GM18526 (cell line): ENCODE measurements around the gene ZNF799.

Experiments
- POLR2A ChIP-seq: IDR thresholded peaks from 3 replicates; pipeline ENCODE4 v1.6.1; 2011; ENCODE audit not compliant: insufficient read length; ENCODE audit errors: extremely low read depth

The ZNF799 gene

GRCh38 chr19:12400633-12401502 is at the start of gene ZNF799:
Gene ZNF799, minus strand, starts transcription at chr19:12401271. Its CDS starts 201 bp downstream, at chr19:12401070.
- TF ChIP-seq POLR2A: peak; percentile 72

DNA sequence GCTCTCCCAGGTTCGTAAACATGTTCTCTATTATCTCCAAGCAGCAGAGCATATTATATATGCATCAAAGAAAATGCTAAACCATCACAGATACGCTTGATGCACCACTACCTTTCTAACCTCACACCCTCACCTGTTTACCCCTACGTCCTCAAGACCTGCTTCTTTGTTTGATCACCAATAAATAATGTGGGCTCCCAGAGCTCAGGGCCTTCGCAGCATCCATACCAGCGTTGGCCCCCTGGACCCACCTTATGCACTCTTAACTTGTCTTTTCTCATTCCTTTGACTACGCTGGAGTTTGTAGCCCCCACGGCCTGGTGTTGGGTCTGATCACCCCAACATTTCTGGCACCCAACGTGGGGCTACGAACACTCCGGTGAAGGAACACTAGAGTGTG is 49.8 kb upstream of the ZNF799 start:
- TF ChIP-seq POLR2A: no peak

GRCh38 chr19:12448808-12449207 is 47.7 kb upstream of the ZNF799 start:
- no peak for TF ChIP-seq POLR2A

- peak; percentile 64 for TF ChIP-seq POLR2A
Measured at GRCh38 chr19:12440541-12441316, 39.7 kb upstream of the ZNF799 start, which contains the start of gene ZNF443. Gene ZNF443, minus strand, starts transcription at chr19:12441021. Its CDS starts 107 bp downstream, at chr19:12440914.

DNA sequence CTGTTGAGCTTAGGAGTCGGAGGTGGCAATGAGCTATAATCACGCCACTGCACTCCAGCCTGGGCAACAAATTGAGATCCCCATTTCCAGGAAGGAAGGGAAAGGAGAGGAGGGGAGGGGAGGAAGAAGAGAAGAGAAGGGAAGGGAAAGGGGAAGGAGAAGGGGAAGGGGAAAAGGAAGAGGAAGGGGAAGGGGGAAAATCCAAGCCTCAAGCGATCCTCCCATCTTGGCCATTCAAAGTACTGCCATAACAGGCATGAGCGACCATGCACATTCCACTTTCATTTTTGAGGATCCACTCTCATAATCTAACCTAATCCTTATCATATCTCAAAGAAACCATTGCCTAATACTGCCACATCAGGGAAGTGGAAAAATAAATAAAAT is 24.8 kb upstream of the ZNF799 start:
- TF ChIP-seq POLR2A: no peak

DNA sequence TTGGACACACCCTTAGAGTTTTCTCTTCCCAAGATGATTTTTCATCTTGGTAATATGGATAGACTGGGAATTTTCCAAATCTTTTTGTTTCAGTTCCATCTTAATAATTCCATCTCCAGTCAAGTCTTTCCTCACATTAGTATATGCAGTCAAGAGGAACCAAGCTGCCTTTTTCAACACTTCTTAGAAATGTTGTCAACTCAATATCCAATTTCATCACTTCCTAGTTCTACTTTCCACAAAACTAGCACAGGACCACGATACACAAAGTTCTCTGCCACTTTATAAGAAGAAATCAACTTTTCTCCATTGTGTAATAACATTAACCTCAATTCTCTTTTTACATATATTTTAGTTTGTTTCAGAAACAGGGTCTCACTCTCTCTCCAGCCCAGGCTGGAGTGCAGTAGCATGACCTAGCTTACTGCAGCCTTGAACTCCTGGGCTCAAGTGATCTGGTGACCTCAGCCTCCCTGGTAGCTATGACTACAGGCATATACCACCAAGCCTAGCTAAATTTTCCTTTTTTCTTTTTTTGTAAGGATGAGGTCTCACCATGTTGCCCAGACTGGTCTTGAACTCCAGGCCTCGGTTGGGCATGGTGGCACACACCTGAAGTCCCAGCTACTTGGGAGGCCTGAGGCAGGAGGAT is 24.3 kb upstream of the ZNF799 start:
- no peak for TF ChIP-seq POLR2A

- TF ChIP-seq POLR2A: no peak
Measured at GRCh38 chr19:12411893-12412292, 10.8 kb upstream of the ZNF799 start.

DNA sequence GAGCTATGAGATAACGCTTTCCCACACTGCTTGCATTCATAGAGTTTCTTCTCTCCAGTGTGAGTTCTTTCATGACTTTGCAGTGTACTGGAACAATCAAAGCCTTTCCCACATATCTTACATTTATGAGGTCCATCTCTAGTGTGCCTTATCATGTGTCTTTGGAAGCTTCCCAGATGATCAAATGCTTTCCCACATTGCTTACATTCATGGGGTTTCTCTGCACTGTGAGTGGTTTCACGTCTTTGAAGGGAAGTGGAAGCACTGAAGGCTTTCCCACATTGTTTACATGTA is 20.7 kb downstream of the ZNF799 start:
- TF ChIP-seq POLR2A: no peak

DNA sequence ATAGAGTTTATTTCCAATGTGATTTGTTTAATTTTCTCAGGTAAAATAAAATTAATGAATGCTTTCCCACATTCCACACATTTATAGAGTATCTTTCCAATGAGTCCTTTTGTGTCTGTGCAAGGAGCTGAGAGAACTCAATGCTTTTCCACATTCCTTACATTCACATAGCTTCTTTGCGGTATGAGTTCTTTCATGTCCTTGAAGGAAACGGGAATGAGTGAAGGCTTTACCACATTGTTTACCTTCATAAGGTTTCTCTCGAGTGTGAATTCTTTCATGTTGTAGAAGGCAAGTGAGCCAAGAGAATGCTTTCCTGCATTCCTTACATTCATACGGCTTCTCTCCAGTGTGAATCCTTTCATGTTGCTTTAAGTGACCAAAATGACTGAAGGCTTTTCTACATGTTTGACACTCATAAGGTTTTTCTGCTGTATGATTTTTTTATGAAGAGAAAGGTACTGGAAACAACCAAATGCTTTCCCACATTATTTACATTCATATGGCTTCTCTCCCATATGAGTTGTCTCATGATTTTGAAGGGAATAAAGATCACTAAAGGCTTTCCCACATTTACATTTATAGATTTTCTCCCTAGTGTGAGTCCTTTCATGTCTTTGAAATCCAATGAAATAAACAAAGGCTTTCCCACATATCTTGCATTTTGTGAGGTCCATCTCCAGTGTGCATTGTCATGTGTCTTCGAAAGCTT is 21.2 kb downstream of the ZNF799 start:
- no peak for TF ChIP-seq POLR2A

GRCh38 chr19:12374026-12374425 is 27.0 kb downstream of the ZNF799 start:
- TF ChIP-seq POLR2A: no peak

- TF ChIP-seq POLR2A: peak; percentile 76
Measured at GRCh38 chr19:12365236-12366162, 35.6 kb downstream of the ZNF799 start, which contains the start of gene ZNF442. Gene ZNF442, minus strand, starts transcription at chr19:12365683. Its CDS starts 2,052 bp downstream, at chr19:12363631.

DNA sequence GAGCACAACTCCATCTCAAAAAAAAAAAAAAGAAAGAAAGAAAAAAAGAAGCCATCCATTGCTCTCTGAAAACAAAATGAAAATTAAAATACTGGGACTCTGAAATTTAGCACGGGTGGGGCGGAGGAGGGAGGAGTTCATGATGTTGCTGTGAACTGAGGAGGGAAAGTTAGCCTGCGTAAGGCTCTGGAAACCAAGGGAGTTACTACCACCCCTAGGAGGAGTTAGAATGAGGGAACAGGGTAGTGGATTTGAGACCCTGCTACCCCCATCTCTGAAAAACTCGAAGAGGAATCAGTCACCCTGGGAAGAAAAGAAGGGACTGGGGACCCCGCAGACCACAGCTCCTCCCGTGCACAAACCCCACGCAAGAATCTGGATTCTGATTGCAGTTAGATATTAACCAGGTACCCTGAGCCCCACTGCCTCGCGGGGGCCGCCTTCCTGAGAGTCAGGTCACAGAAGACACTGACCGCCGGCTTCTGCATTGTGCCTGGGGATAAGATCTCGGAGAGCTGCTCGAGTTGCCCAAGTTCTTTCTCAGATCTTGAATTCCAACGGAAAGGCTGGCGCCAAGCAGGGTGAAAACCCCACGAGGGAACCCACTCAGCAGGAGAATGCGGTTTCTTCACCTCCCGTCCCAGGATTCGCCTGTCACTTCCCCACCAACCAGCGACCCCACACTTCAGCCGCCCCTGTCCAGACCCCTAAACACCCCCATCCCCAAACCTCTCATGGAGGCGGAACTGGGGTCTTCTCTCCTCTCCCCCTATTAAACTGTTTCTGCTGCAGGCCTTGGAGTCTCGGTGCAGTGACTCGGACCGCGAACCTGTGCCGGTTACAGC is 36.5 kb downstream of the ZNF799 start:
- TF ChIP-seq POLR2A: no peak

DNA sequence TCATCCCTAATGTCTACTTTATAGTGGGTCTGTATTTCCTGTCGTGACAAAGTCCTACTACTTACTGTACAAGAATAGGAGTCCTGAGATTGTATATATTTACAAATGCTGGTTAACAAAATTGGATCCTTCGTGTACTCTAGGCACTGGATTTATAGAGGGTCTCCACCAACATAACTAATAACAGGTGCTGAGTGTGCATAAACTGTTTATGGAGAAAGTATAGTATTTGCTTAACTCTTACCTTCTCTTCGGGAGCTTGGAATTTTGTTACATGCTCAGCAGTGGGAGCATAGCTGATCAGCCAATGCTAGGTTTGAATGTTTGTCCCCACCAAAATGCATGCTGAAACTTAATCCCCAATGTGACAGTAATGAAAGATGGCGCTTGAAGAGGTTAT is 47.7 kb downstream of the ZNF799 start:
- TF ChIP-seq POLR2A: no peak
